Activated CD8-positive, alpha-beta T cell treated with anti-CD3 and anti-CD28 coated beads for 36 hours (primary cell): ENCODE results near the gene FNIP1. TPM values are rescaled to one million over a fixed set of nuclear protein-coding genes. Genes with fewer than 3 reads are reported as not detected.

ENCODE experiments used
- ATAC-seq: fragments of 200-7000 bp; cut with Tn5 transposase; one replicate; pipeline ENCODE4 v1.10.0; 2021; ENCODE audit warnings: mild to moderate bottlenecking, moderate library complexity
- CTCF ChIA-PET: fragments of 350-600 bp; sonication (Branson Sonifier 250); formaldehyde crosslinking; loops from one replicate; lab custom pipeline; 2021; ENCODE audit warnings: antibody characterized with exemption; lab: Charles Lee
- POLR2A ChIA-PET: fragments of 350-600 bp; sonication (Branson Sonifier 250); formaldehyde crosslinking; loops from one replicate; lab custom pipeline; 2021; ENCODE audit warnings: antibody characterized with exemption; lab: Charles Lee
- DNase-seq: peaks from one replicate; pipeline ENCODE4 v3.0.0-alpha.2; 2020
- H3K27ac Mint-ChIP-seq: one replicate; pipeline ENCODE4 v1.8.0; 2021; ENCODE audit warnings: mild to moderate bottlenecking, mixed read lengths
- H3K27me3 Mint-ChIP-seq: one replicate; pipeline ENCODE4 v1.8.0; 2021; ENCODE audit warnings: mixed read lengths
- H3K36me3 Mint-ChIP-seq: one replicate; pipeline ENCODE4 v1.8.0; 2021; ENCODE audit warnings: low read depth, mixed read lengths
- H3K4me1 Mint-ChIP-seq: one replicate; pipeline ENCODE4 v1.8.0; 2021; ENCODE audit warnings: low read depth, mixed read lengths
- H3K4me3 Mint-ChIP-seq: one replicate; pipeline ENCODE4 v1.8.0; 2021; ENCODE audit warnings: mild to moderate bottlenecking, moderate library complexity, mixed read lengths
- H3K9me3 Mint-ChIP-seq: one replicate; pipeline ENCODE4 v1.8.0; 2021; ENCODE audit warnings: mixed read lengths
- CTCF ChIP-seq: fragments of 200-600 bp; IDR thresholded peaks from one replicate; pipeline ENCODE4 v1.8.0; 2022; ENCODE audit warnings: antibody characterized with exemption, mild to moderate bottlenecking
- intact Hi-C: fragments of 100-400 bp; cut with micrococcal nuclease; formaldehyde crosslinking; loops from one replicate; pipeline ENCODE4 v1.10.0; 2022
- total RNA-seq, 2 experiments: library from RNA; stranded (reverse); gene quantifications; one replicate each; pipeline ENCODE4 v1.2.3, GENCODE V29; 2021

Gene FNIP1
- total RNA-seq, 2 experiments from 2014 or later: 15.9 to 16.0 TPM

GRCh38 chr5:131685516-131686171 is 111.2 kb downstream of the FNIP1 start:
- no peak for DNase-seq
- H3K4me3 Mint-ChIP-seq: no peak overlapping the region
- TF ChIP-seq CTCF: no peak

GRCh38 chr5:131684595-131684994 is 112.2 kb downstream of the FNIP1 start:
- H3K4me3 Mint-ChIP-seq: no peak overlapping the region
- H3K27me3 Mint-ChIP-seq: no peaks in the 10 kb centered on the region
- DNase-seq (no peak), ATAC-seq (no peak)
- no peaks in the 10 kb centered on the region for H3K9me3 Mint-ChIP-seq
- CTCF ChIA-PET: interaction anchor here (2.8 kb wide), 1 partner anchor 95 kb away, joined by 10 read pairs; no protein-coding TSS in a partner anchor
- no peaks in the 10 kb centered on the region for H3K4me1 Mint-ChIP-seq
- TF ChIP-seq CTCF: no peak
- H3K27ac Mint-ChIP-seq: no peak overlapping the region
- POLR2A ChIA-PET: no interaction called here
- H3K36me3 Mint-ChIP-seq: peaks cover 19% of the 10 kb centered on the region
- intact Hi-C loops: no loop called here

More at GRCh38 chr5:131685516-131686171, 111.2 kb downstream of the FNIP1 start:
- Mint-ChIP-seq H3K27ac (no peak overlapping the region), H3K36me3 (peaks cover 24% of the 10 kb centered on the region), H3K27me3 (no peaks in the 10 kb centered on the region), H3K9me3 (no peaks in the 10 kb centered on the region), H3K4me1 (no peaks in the 10 kb centered on the region)
- CTCF ChIA-PET: interaction anchor here (2.8 kb wide), 1 partner anchor 96 kb away, joined by 10 read pairs; no protein-coding TSS in a partner anchor
- intact Hi-C loops: no loop called here
- POLR2A ChIA-PET: no interaction called here
- ATAC-seq: no peak

GRCh38 chr5:131684051-131684450 is 112.8 kb downstream of the FNIP1 start:
- Mint-ChIP-seq H3K4me3 (no peak overlapping the region), H3K4me1 (no peaks in the 10 kb centered on the region), H3K36me3 (peaks cover 15% of the 10 kb centered on the region), H3K27me3 (no peaks in the 10 kb centered on the region), H3K27ac (no peak overlapping the region), H3K9me3 (no peaks in the 10 kb centered on the region)
- ChIA-PET CTCF (no interaction called here), POLR2A (no interaction called here)
- intact Hi-C loops: no loop called here
- no peak for TF ChIP-seq CTCF
- ATAC-seq (no peak), DNase-seq (no peak)

GRCh38 chr5:131682826-131683225 is 114.0 kb downstream of the FNIP1 start:
- DNase-seq (no peak), ATAC-seq (no peak)
- Mint-ChIP-seq H3K4me1 (no peaks in the 10 kb centered on the region), H3K27me3 (no peaks in the 10 kb centered on the region), H3K36me3 (peaks cover 12% of the 10 kb centered on the region), H3K27ac (no peak overlapping the region), H3K9me3 (no peaks in the 10 kb centered on the region), H3K4me3 (no peak overlapping the region)
- no peak for TF ChIP-seq CTCF
- intact Hi-C loops: no loop called here
- ChIA-PET CTCF (no interaction called here), POLR2A (no interaction called here)

DNA sequence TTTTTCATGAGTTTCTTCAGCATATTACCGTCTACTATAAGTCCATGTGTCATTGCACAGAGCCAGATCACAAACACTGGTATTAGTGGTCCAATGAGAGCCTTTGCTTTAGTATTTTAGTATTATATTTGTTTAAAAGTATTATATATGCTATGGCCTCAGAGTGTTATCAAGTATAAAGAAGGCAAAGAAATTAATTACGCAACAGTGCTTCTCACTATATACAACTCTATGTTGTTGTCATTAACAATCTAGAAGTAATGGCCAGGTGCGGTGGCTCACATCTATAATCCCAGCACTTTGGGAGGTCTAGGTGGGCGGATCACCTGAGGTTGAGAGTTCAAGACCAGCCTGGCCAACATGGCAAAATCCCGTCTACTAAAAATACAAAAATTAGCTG is 114.6 kb downstream of the FNIP1 start:
- ChIA-PET POLR2A (no interaction called here), CTCF (no interaction called here)
- no peak for TF ChIP-seq CTCF
- DNase-seq (no peak), ATAC-seq (no peak)
- no peak overlapping the region for H3K27ac Mint-ChIP-seq
- intact Hi-C loops: no loop called here
- H3K4me3 Mint-ChIP-seq: no peak overlapping the region
- peaks cover 13% of the 10 kb centered on the region for H3K36me3 Mint-ChIP-seq
- no peaks in the 10 kb centered on the region for H3K9me3 Mint-ChIP-seq
- H3K27me3 Mint-ChIP-seq: no peaks in the 10 kb centered on the region
- no peaks in the 10 kb centered on the region for H3K4me1 Mint-ChIP-seq
